Dedifferentiated amniotic fluid mesenchymal stem cell (primary cell): ENCODE results near the gene TMEM117.
"Not testable (repeated sequence)": the region's sequence is repeated elsewhere in the genome, so short reads cannot be mapped to it uniquely, and the experiment has no call there.

Source experiments
- DNase-seq: peaks from one replicate; pipeline ENCODE4 v3.0.0-alpha.2; 2016; ENCODE audit errors: extremely low spot score

Gene TMEM117

GRCh38 chr12:43840338-43840737 is 4.5 kb downstream of the TMEM117 start:
- no peak for DNase-seq

- DNase-seq = no peak
Measured at GRCh38 chr12:43841253-43841652, 5.4 kb downstream of the TMEM117 start.

- DNase-seq = no peak
Measured at GRCh38 chr12:43842259-43842658, 6.4 kb downstream of the TMEM117 start.

GRCh38 chr12:43847425-43848225 is 11.7 kb downstream of the TMEM117 start:
- peak; percentile 63 for DNase-seq

- no peak for DNase-seq
Measured at GRCh38 chr12:43848226-43848507, 12.3 kb downstream of the TMEM117 start.

- DNase-seq = no peak
Measured at GRCh38 chr12:43848786-43849185, 12.9 kb downstream of the TMEM117 start.

- DNase-seq = no peak
Measured at GRCh38 chr12:43852744-43853143, 16.9 kb downstream of the TMEM117 start.

- DNase-seq = no peak
Measured at GRCh38 chr12:43856972-43857371, 21.1 kb downstream of the TMEM117 start.

GRCh38 chr12:43858096-43858495 is 22.2 kb downstream of the TMEM117 start:
- DNase-seq = no peak

- DNase-seq = no peak
Measured at GRCh38 chr12:43858991-43859390, 23.1 kb downstream of the TMEM117 start.

GRCh38 chr12:43861015-43861839 is 25.3 kb downstream of the TMEM117 start:
- DNase-seq = peak; percentile 27

- no peak for DNase-seq
Measured at GRCh38 chr12:43861840-43862150, 25.9 kb downstream of the TMEM117 start.

GRCh38 chr12:43863770-43864366 is 28.0 kb downstream of the TMEM117 start:
- no peak for DNase-seq

- DNase-seq = not testable (repeated sequence)
Measured at GRCh38 chr12:43864557-43864956, 28.7 kb downstream of the TMEM117 start.

- DNase-seq = no peak
Measured at GRCh38 chr12:43869184-43869583, 33.3 kb downstream of the TMEM117 start.

- not testable (repeated sequence) for DNase-seq
Measured at GRCh38 chr12:43869765-43870164, 33.9 kb downstream of the TMEM117 start.

- not testable (repeated sequence) for DNase-seq
Measured at GRCh38 chr12:43871258-43871657, 35.4 kb downstream of the TMEM117 start.

GRCh38 chr12:43872396-43872795 is 36.5 kb downstream of the TMEM117 start:
- DNase-seq = no peak

- no peak for DNase-seq
Measured at GRCh38 chr12:43878050-43878449, 42.2 kb downstream of the TMEM117 start.

GRCh38 chr12:43880547-43880946 is 44.7 kb downstream of the TMEM117 start:
- DNase-seq = no peak

GRCh38 chr12:43882578-43883178 is 46.8 kb downstream of the TMEM117 start:
- DNase-seq = peak; percentile 72

- DNase-seq = no peak
Measured at GRCh38 chr12:43883311-43883710, 47.4 kb downstream of the TMEM117 start.

- DNase-seq = no peak
Measured at GRCh38 chr12:43883748-43884147, 47.9 kb downstream of the TMEM117 start.
